Motor neuron (in vitro differentiated cells): ENCODE results near the gene NDUFA6. TPM values are rescaled to one million over a fixed set of nuclear protein-coding genes. Genes with fewer than 3 reads are reported as not detected.
"Not testable (repeated sequence)": the region's sequence is repeated elsewhere in the genome, so short reads cannot be mapped to it uniquely, and the experiment has no call there.

Experiments
- ATAC-seq, 8 experiments: fragments of 200-7000 bp; cut with Tn5 transposase; replicated peaks in 6 of 8; 2 replicates each; pipeline ENCODE4 v1.8.0; 2021; ENCODE audit warnings: mild to moderate bottlenecking in 8 of 8, moderate library complexity in 8 of 8
- H3K27ac ChIP-seq, 2 donors: fragments of 250-450 bp; sonication (Bioruptor Pico); 2 replicates each; pipeline ENCODE4 v1.9.0; 2021; ENCODE audit warnings: antibody characterized with exemption in 2 of 2, mild to moderate bottlenecking in 2 of 2, moderate library complexity in 1 of 2
- H3K4me1 ChIP-seq, 2 donors: fragments of 250-450 bp; sonication (Bioruptor Pico); replicated peaks in 1 of 2; 2 replicates each; pipeline ENCODE4 v1.6.1; 2021; ENCODE audit warnings: antibody characterized with exemption in 2 of 2, mild to moderate bottlenecking in 2 of 2, moderate library complexity in 1 of 2
- H3K4me3 ChIP-seq, 5 donors: fragments of 250-450 bp; sonication (Bioruptor Pico); 2 replicates each; pipeline ENCODE4 v1.9.0; 2021; ENCODE audit warnings: antibody characterized with exemption in 5 of 5, mild to moderate bottlenecking in 5 of 5, moderate library complexity in 4 of 5
- WGBS, 10 experiments: fragments of 450-650 bp; shearing (Covaris generic); methylation state at CpG; one replicate each; pipeline ENCODE4 v1.0.0; 2022; 5-methylcytosine and 5-hydroxymethylcytosine counted together
- in situ Hi-C, 9 experiments: fragments of 400-800 bp; cut with MboI; loops; one replicate each; pipeline ENCODE4 v1.15.0; 2021; ENCODE audit warnings: low sequenced_read_pairs in 9 of 9, low pct_unique_long_range_greater_than_20kb in 2 of 9; ENCODE audit not compliant: unreplicated experiment in 9 of 9
- total RNA-seq, 8 experiments: library from RNA; unstranded; fragments of 300-600 nt; gene quantifications; 2 replicates each; pipeline versions ENCODE4 v1.2.3 to v1.2.4, GENCODE V29; 2022

Gene NDUFA6
- total RNA-seq, 8 experiments from 2014 or later, result 86.9 to 151 (median 105) TPM

- H3K4me1 ChIP-seq, H3K27ac ChIP-seq, in situ Hi-C loops, H3K4me3 ChIP-seq: not testable (repeated sequence)
- WGBS, 10 experiments, result no CpG with 5 or more reads among the region's 65 CpGs
- peak in 3 of 8 experiments; percentile 13 to 20 (median 19) for ATAC-seq
Observed at GRCh38 chr22:42128776-42129694, 38.5 kb upstream of the NDUFA6 start.

- H3K4me1 ChIP-seq, H3K27ac ChIP-seq, H3K4me3 ChIP-seq, in situ Hi-C loops, ATAC-seq: not testable (repeated sequence)
- no CpG with 5 or more reads among the region's 13 CpGs for WGBS, 10 experiments
Observed at GRCh38 chr22:42128007-42128406, 37.4 kb upstream of the NDUFA6 start.

- WGBS, 10 experiments, result 90 to 100% methylated on average over 2 of the region's 16 CpGs; no CpG with 5 or more reads in 8 of the 10 experiments
- ATAC-seq, result no peak
Observed at GRCh38 chr22:42127606-42128005, 37.0 kb upstream of the NDUFA6 start.

GRCh38 chr22:42123529-42123928 lies 33.0 kb upstream of the NDUFA6 start:
- no CpG with 5 or more reads among the region's 4 CpGs for WGBS, 10 experiments
- ATAC-seq, H3K4me1 ChIP-seq, in situ Hi-C loops, H3K27ac ChIP-seq, H3K4me3 ChIP-seq: not testable (repeated sequence)

More at GRCh38 chr22:42127606-42128005, 37.0 kb upstream of the NDUFA6 start:
- Histone ChIP-seq H3K4me1 (no peaks in the 10 kb centered on the region), H3K4me3 (no peak overlapping the region), H3K27ac (no peak overlapping the region)
- in situ Hi-C loops, result no loop called here

GRCh38 chr22:42120231-42121021 lies 29.9 kb upstream of the NDUFA6 start:
- WGBS, 10 experiments, result 68 to 100% (median 86%) methylated on average over 3 to 10 of the region's 15 CpGs; no CpG with 5 or more reads in 2 of the 10 experiments
- in situ Hi-C loops, H3K4me3 ChIP-seq, ATAC-seq, H3K4me1 ChIP-seq, H3K27ac ChIP-seq: not testable (repeated sequence)

- peak in 1 of 8 experiments; percentile 29 for ATAC-seq
- Histone ChIP-seq H3K4me3 (no peak overlapping the region), H3K27ac (no peak overlapping the region), H3K4me1 (no peaks in the 10 kb centered on the region)
- 42 to 100% (median 72%) methylated on average over 2 to 3 of the region's 4 CpGs; no CpG with 5 or more reads in 4 of the 10 experiments for WGBS, 10 experiments
- in situ Hi-C loops, result no loop called here
Observed at GRCh38 chr22:42116848-42117424, 26.4 kb upstream of the NDUFA6 start.

GRCh38 chr22:42115420-42115830 lies 24.9 kb upstream of the NDUFA6 start:
- H3K4me1 ChIP-seq, H3K27ac ChIP-seq, ATAC-seq, H3K4me3 ChIP-seq, in situ Hi-C loops: not testable (repeated sequence)
- 0 to 100% (median 83%) methylated on average over 1 to 5 of the region's 6 CpGs; no CpG with 5 or more reads in 2 of the 10 experiments for WGBS, 10 experiments

- 50 to 100% (median 86%) methylated on average over 1 to 7 of the region's 7 CpGs for WGBS, 10 experiments
- Histone ChIP-seq H3K4me1 (no peaks in the 10 kb centered on the region), H3K27ac (no peak overlapping the region), H3K4me3 (no peak overlapping the region)
- in situ Hi-C loops, result no loop called here
- peak in 2 of 8 experiments; percentile 23 to 51 for ATAC-seq
Observed at GRCh38 chr22:42114721-42115120, 24.1 kb upstream of the NDUFA6 start.

- H3K27ac ChIP-seq, in situ Hi-C loops, H3K4me1 ChIP-seq, ATAC-seq, H3K4me3 ChIP-seq: not testable (repeated sequence)
- WGBS, 10 experiments, result 0 to 33% (median 28%) methylated on average over 1 to 2 of the region's 4 CpGs; no CpG with 5 or more reads in 5 of the 10 experiments
Observed at GRCh38 chr22:42112793-42113192, 22.2 kb upstream of the NDUFA6 start.

GRCh38 chr22:42111798-42112197 lies 21.2 kb upstream of the NDUFA6 start:
- no peaks in the 10 kb centered on the region for H3K4me1 ChIP-seq
- 50 to 97% (median 80%) methylated on average over 1 to 4 of the region's 4 CpGs; no CpG with 5 or more reads in 1 of the 10 experiments for WGBS, 10 experiments
- no peak overlapping the region for H3K27ac ChIP-seq
- no peak overlapping the region for H3K4me3 ChIP-seq
- no peak for ATAC-seq
- in situ Hi-C loops, result no loop called here

GRCh38 chr22:42108848-42109247 lies 18.3 kb upstream of the NDUFA6 start:
- H3K4me3 ChIP-seq, result no peak overlapping the region
- in situ Hi-C loops, result no loop called here
- H3K4me1 ChIP-seq, result no peaks in the 10 kb centered on the region
- ATAC-seq, result no peak
- 60 to 100% (median 85%) methylated on average over 1 to 3 of the region's 18 CpGs; no CpG with 5 or more reads in 6 of the 10 experiments for WGBS, 10 experiments
- H3K27ac ChIP-seq, result no peak overlapping the region

GRCh38 chr22:42104332-42104860 lies 13.8 kb upstream of the NDUFA6 start:
- H3K4me3 ChIP-seq, ATAC-seq, H3K4me1 ChIP-seq, H3K27ac ChIP-seq, in situ Hi-C loops: not testable (repeated sequence)
- WGBS, 10 experiments, result 36 to 93% (median 87%) methylated on average over 2 to 6 of the region's 6 CpGs; no CpG with 5 or more reads in 1 of the 10 experiments
